Lower leg skin (tissue), 3 donors: ENCODE results near the gene COQ9.

Source experiments
- CTCF ChIP-seq, 3 donors: fragments of 450-650 bp; IDR thresholded peaks; one replicate each; pipeline ENCODE4 v1.5.1; 2016; ENCODE audit warnings: antibody characterized with exemption in 3 of 3, mild to moderate bottlenecking in 3 of 3, moderate library complexity in 2 of 3
- POLR2A ChIP-seq, 2 donors: fragments of 450-650 bp; IDR thresholded peaks; one replicate each; pipeline ENCODE4 v1.6.1; 2016 to 2017; ENCODE audit warnings: antibody characterized with exemption in 2 of 2, mild to moderate bottlenecking in 1 of 2, moderate library complexity in 1 of 2

GRCh38 chr16:57493767-57494166 lies 46.5 kb downstream of the COQ9 start:
- TF ChIP-seq POLR2A (IDR thresholded peaks at IDR 0.05) (no peak), CTCF (IDR thresholded peaks at IDR 0.05) (no peak)
